GM19035 (cell line): Measurements from ENCODE around the gene CFAP206.

ENCODE experiments used
- ATAC-seq: cut with Tn5 transposase; IDR thresholded peaks from one replicate; pipeline ENCODE4 v1.9.1; 2021; ENCODE audit not compliant: unreplicated experiment

Gene CFAP206

GRCh38 chr6:87504441-87504840, 96.7 kb downstream of the CFAP206 start:
- ATAC-seq, result no peak
